ENCODE data around the gene ZSCAN2. TPM values are rescaled to one million over a fixed set of nuclear protein-coding genes. Genes with fewer than 3 reads are reported as not detected.
A peak's percentile ranks its signal among the peaks of the same experiment; 100 is the strongest.

ZSCAN2 gene
- total RNA-seq, 2 donors from 2014 or later = 13.9 to 23.2 TPM

GRCh38 chr15:84599906-84600305 lies 903 bp upstream of the ZSCAN2 start:
- no peaks in the 10 kb centered on the region for H3K9me3 ChIP-seq
- intact Hi-C loops (cut with DNase I) = loop anchor here (5.0 kb wide), 1 partner anchor 32 kb away; no protein-coding TSS in a partner anchor
- no peaks in the 10 kb centered on the region for H3K4me1 ChIP-seq (replicated peaks)
- DNase-seq (ENCODE audit: low spot score) = no peak
- WGBS = 71% methylated on average over 10 of the region's 10 CpGs
- H3K4me3 ChIP-seq = peak overlapping the region in 1 of 2 donors; percentile 82
- no peak overlapping the region for H3K27ac ChIP-seq
- no peaks in the 10 kb centered on the region for H3K27me3 ChIP-seq (replicated peaks; ENCODE audit: insufficient read depth)
- TF ChIP-seq POLR2AphosphoS5 (IDR thresholded peaks at IDR 0.05) (no peak), POLR2A (IDR thresholded peaks at IDR 0.05) (no peak), CTCF (IDR thresholded peaks at IDR 0.05) (no peak)
- H3K36me3 ChIP-seq = no peaks in the 10 kb centered on the region

- peak; percentile 82 for DNase-seq (ENCODE audit: low spot score)
- Histone ChIP-seq H3K9me3 (no peaks in the 10 kb centered on the region), H3K27ac (peak overlapping the region; percentile 61 to 63), H3K36me3 (no peaks in the 10 kb centered on the region), H3K4me3 (peak overlapping the region; percentile 77 to 82), H3K4me1 (replicated peaks) (no peaks in the 10 kb centered on the region), H3K27me3 (replicated peaks; ENCODE audit: insufficient read depth) (no peaks in the 10 kb centered on the region)
- intact Hi-C loops (cut with DNase I) = no loop called here
- no peak for TF ChIP-seq POLR2A (IDR thresholded peaks at IDR 0.05)
- TF ChIP-seq CTCF (IDR thresholded peaks at IDR 0.05) = no peak
- no peak for TF ChIP-seq POLR2AphosphoS5 (IDR thresholded peaks at IDR 0.05)
- WGBS = under 1% methylated on average over 20 of the region's 20 CpGs
Observed at GRCh38 chr15:84600331-84600686, 500 bp upstream of the ZSCAN2 start.

- H3K9me3 ChIP-seq = no peaks in the 10 kb centered on the region
- no peaks in the 10 kb centered on the region for H3K27me3 ChIP-seq (replicated peaks; ENCODE audit: insufficient read depth)
- TF ChIP-seq CTCF (IDR thresholded peaks at IDR 0.05) = no peak
- no peak for TF ChIP-seq POLR2AphosphoS5 (IDR thresholded peaks at IDR 0.05)
- no peak for TF ChIP-seq POLR2A (IDR thresholded peaks at IDR 0.05)
- DNase-seq (ENCODE audit: low spot score) = no peak
- H3K4me3 ChIP-seq = peak overlapping the region; percentile 77 to 82
- H3K27ac ChIP-seq = peak overlapping the region in 1 of 2 donors; percentile 63
- intact Hi-C loops (cut with DNase I) = no loop called here
- no peaks in the 10 kb centered on the region for H3K4me1 ChIP-seq (replicated peaks)
- 9% methylated on average over 6 of the region's 6 CpGs for WGBS
- no peaks in the 10 kb centered on the region for H3K36me3 ChIP-seq
Observed at GRCh38 chr15:84601555-84601838, 688 bp downstream of the ZSCAN2 start.

- H3K4me3 ChIP-seq = no peak overlapping the region
- intact Hi-C loops (cut with DNase I) = no loop called here
- TF ChIP-seq POLR2A (IDR thresholded peaks at IDR 0.05) (no peak), CTCF (IDR thresholded peaks at IDR 0.05) (no peak)
- no peaks in the 10 kb centered on the region for H3K36me3 ChIP-seq
- no peak overlapping the region for H3K27ac ChIP-seq
- H3K4me1 ChIP-seq (replicated peaks) = no peaks in the 10 kb centered on the region
- DNase-seq (ENCODE audit: low spot score) = no peak
- H3K9me3 ChIP-seq = no peaks in the 10 kb centered on the region
- no peaks in the 10 kb centered on the region for H3K27me3 ChIP-seq (replicated peaks; ENCODE audit: insufficient read depth)
- WGBS = 86% methylated on average over 14 of the region's 14 CpGs
Observed at GRCh38 chr15:84603630-84604379, 3.0 kb downstream of the ZSCAN2 start.

GRCh38 chr15:84604826-84605553 lies 4.2 kb downstream of the ZSCAN2 start:
- Histone ChIP-seq H3K27ac (no peak overlapping the region), H3K4me1 (replicated peaks) (no peaks in the 10 kb centered on the region), H3K4me3 (no peak overlapping the region), H3K9me3 (no peaks in the 10 kb centered on the region), H3K36me3 (no peaks in the 10 kb centered on the region), H3K27me3 (replicated peaks; ENCODE audit: insufficient read depth) (no peaks in the 10 kb centered on the region)
- intact Hi-C loops (cut with DNase I) = no loop called here
- TF ChIP-seq POLR2AphosphoS5 (IDR thresholded peaks at IDR 0.05) (no peak), CTCF (IDR thresholded peaks at IDR 0.05) (no peak)
- DNase-seq (ENCODE audit: low spot score) = no peak
- WGBS = 81% methylated on average over 19 of the region's 19 CpGs

Data from prostate gland (tissue), 2 donors.